ENCODE results near the gene KDM4C. TPM values are rescaled to one million over a fixed set of nuclear protein-coding genes. Genes with fewer than 3 reads are reported as not detected.

Gene KDM4C
- total RNA-seq, 1 experiment from 2014 or later = 4.8 TPM

GRCh38 chr9:7093040-7093439, 335.3 kb downstream of the KDM4C start:
- no peaks in the 10 kb centered on the region for H3K9me3 ChIP-seq (ENCODE audit: low read depth, low read length, poor library complexity, severe bottlenecking)
- no peak for TF ChIP-seq EZH2 (IDR thresholded peaks at IDR 0.05; ENCODE audit: borderline replicate concordance, low read depth, low read length, poor library complexity, severe bottlenecking)
- TF ChIP-seq, protein P1, sequence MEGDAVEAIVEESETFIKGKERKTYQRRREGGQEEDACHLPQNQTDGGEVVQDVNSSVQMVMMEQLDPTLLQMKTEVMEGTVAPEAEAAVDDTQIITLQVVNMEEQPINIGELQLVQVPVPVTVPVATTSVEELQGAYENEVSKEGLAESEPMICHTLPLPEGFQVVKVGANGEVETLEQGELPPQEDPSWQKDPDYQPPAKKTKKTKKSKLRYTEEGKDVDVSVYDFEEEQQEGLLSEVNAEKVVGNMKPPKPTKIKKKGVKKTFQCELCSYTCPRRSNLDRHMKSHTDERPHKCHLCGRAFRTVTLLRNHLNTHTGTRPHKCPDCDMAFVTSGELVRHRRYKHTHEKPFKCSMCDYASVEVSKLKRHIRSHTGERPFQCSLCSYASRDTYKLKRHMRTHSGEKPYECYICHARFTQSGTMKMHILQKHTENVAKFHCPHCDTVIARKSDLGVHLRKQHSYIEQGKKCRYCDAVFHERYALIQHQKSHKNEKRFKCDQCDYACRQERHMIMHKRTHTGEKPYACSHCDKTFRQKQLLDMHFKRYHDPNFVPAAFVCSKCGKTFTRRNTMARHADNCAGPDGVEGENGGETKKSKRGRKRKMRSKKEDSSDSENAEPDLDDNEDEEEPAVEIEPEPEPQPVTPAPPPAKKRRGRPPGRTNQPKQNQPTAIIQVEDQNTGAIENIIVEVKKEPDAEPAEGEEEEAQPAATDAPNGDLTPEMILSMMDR (conservative IDR thresholded peaks at IDR 0.05; ENCODE audit: low read depth, low read length) = no peak
- no peak overlapping the region for H3K4me3 ChIP-seq (ENCODE audit: low read depth, low read length, poor library complexity, severe bottlenecking)
- H3K36me3 ChIP-seq (ENCODE audit: insufficient read depth, low read length, poor library complexity, severe bottlenecking) = no peaks in the 10 kb centered on the region
- DNase-seq (ENCODE audit: low spot score) = no peak
- no TSS peak for BruUV-seq (replicated peaks)
- H3K27ac ChIP-seq (ENCODE audit: low read depth, low read length, poor library complexity, severe bottlenecking) = no peak overlapping the region
- H3K27me3 ChIP-seq (replicated peaks; ENCODE audit: insufficient read depth, low read depth, low read length, poor library complexity) = no peaks in the 10 kb centered on the region
- CTCF ChIA-PET = no interaction called here
- intact Hi-C loops (cut with micrococcal nuclease; ENCODE audit: unreplicated experiment) = loop anchor here (10.0 kb wide), 1 partner anchor 62 kb away; no protein-coding TSS in a partner anchor
- POLR2A ChIA-PET (ENCODE audit: low non-redundant PET) = no interaction called here
- H3K4me1 ChIP-seq (ENCODE audit: insufficient read depth, low read length, poor library complexity, severe bottlenecking) = peaks cover 16% of the 10 kb centered on the region

DNA sequence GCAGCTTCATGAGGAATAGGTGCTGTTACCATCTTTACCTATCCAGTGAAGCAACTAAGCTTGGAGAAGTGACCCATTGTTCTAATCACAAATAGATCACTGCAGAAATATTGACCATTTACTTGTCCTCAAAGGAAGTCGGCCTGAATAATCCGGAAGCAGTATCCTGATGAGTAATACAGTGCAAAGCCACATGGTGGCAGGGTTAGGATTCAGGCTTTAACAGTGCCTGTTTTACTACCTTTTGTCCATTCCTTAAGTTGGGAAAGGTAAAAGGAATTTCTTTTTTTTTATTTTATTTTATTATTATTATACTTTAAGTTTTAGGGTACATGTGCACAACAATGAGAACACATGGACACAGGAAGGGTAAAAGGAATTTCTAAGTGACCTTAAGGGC, 336.3 kb downstream of the KDM4C start:
- intact Hi-C loops (cut with micrococcal nuclease; ENCODE audit: unreplicated experiment) = loop anchor here (10.0 kb wide), 1 partner anchor 61 kb away; no protein-coding TSS in a partner anchor
- Histone ChIP-seq H3K4me3 (ENCODE audit: low read depth, low read length, poor library complexity, severe bottlenecking) (no peak overlapping the region), H3K27me3 (replicated peaks; ENCODE audit: insufficient read depth, low read depth, low read length, poor library complexity) (no peaks in the 10 kb centered on the region), H3K9me3 (ENCODE audit: low read depth, low read length, poor library complexity, severe bottlenecking) (no peaks in the 10 kb centered on the region), H3K27ac (ENCODE audit: low read depth, low read length, poor library complexity, severe bottlenecking) (no peak overlapping the region), H3K4me1 (ENCODE audit: insufficient read depth, low read length, poor library complexity, severe bottlenecking) (peaks cover 6% of the 10 kb centered on the region), H3K36me3 (ENCODE audit: insufficient read depth, low read length, poor library complexity, severe bottlenecking) (no peaks in the 10 kb centered on the region)
- TF ChIP-seq EZH2 (IDR thresholded peaks at IDR 0.05; ENCODE audit: borderline replicate concordance, low read depth, low read length, poor library complexity, severe bottlenecking) = no peak
- TF ChIP-seq, protein P1 (conservative IDR thresholded peaks at IDR 0.05; ENCODE audit: low read depth, low read length) = peak; percentile 44
- CTCF ChIA-PET = no interaction called here
- DNase-seq (ENCODE audit: low spot score) = no peak
- POLR2A ChIA-PET (ENCODE audit: low non-redundant PET) = no interaction called here
- BruUV-seq (replicated peaks) = no TSS peak

- POLR2A ChIA-PET (ENCODE audit: low non-redundant PET) = no interaction called here
- peaks cover 2% of the 10 kb centered on the region for H3K4me1 ChIP-seq (ENCODE audit: insufficient read depth, low read length, poor library complexity, severe bottlenecking)
- TF ChIP-seq EZH2 (IDR thresholded peaks at IDR 0.05; ENCODE audit: borderline replicate concordance, low read depth, low read length, poor library complexity, severe bottlenecking) = no peak
- TF ChIP-seq, protein P1 (conservative IDR thresholded peaks at IDR 0.05; ENCODE audit: low read depth, low read length) = no peak
- H3K36me3 ChIP-seq (ENCODE audit: insufficient read depth, low read length, poor library complexity, severe bottlenecking) = no peaks in the 10 kb centered on the region
- CTCF ChIA-PET = no interaction called here
- H3K9me3 ChIP-seq (ENCODE audit: low read depth, low read length, poor library complexity, severe bottlenecking) = no peaks in the 10 kb centered on the region
- DNase-seq (ENCODE audit: low spot score) = no peak
- BruUV-seq (replicated peaks) = no TSS peak
- no peak overlapping the region for H3K27ac ChIP-seq (ENCODE audit: low read depth, low read length, poor library complexity, severe bottlenecking)
- intact Hi-C loops (cut with micrococcal nuclease; ENCODE audit: unreplicated experiment) = loop anchor here (10.0 kb wide), 1 partner anchor 60 kb away; no protein-coding TSS in a partner anchor
- no peaks in the 10 kb centered on the region for H3K27me3 ChIP-seq (replicated peaks; ENCODE audit: insufficient read depth, low read depth, low read length, poor library complexity)
- H3K4me3 ChIP-seq (ENCODE audit: low read depth, low read length, poor library complexity, severe bottlenecking) = no peak overlapping the region
These were observed 336.8 kb downstream of the KDM4C start for GRCh38 chr9:7094576-7094975.
